Liver (tissue), 9 donors: ENCODE results near the gene TRIM9. TPM values are rescaled to one million over a fixed set of nuclear protein-coding genes. Genes with fewer than 3 reads are reported as not detected.

Source experiments
- DNase-seq: peaks from one replicate; pipeline ENCODE4 v3.0.0-alpha.2; 2017; ENCODE audit warnings: low spot score
- H3K27ac ChIP-seq, 2 donors: one replicate each; pipeline ENCODE4 v1.7.0; 2013; ENCODE audit warnings: inconsistent platforms in 2 of 2, low read length in 2 of 2, control low read depth in 1 of 2, low read depth in 1 of 2, mild to moderate bottlenecking in 1 of 2
- H3K27me3 ChIP-seq, 4 donors: one replicate each; pipeline versions ENCODE4 v1.6.1 to v1.7.0; 2013; ENCODE audit warnings: low read length in 3 of 4, inconsistent platforms in 1 of 4, mild to moderate bottlenecking in 1 of 4, moderate library complexity in 1 of 4; ENCODE audit not compliant: control insufficient read depth in 4 of 4, insufficient read depth in 4 of 4
- H3K36me3 ChIP-seq, 4 donors: one replicate each; pipeline versions ENCODE4 v1.6.1 to v1.7.0; 2013; ENCODE audit warnings: low read length in 3 of 4, mild to moderate bottlenecking in 3 of 4, low read depth in 1 of 4, moderate library complexity in 1 of 4; ENCODE audit not compliant: control insufficient read depth in 4 of 4, insufficient read depth in 3 of 4
- H3K4me1 ChIP-seq, 4 donors: one replicate each; pipeline versions ENCODE4 v1.6.1 to v1.7.0; 2013; ENCODE audit warnings: low read length in 3 of 4, mild to moderate bottlenecking in 3 of 4, moderate library complexity in 1 of 4; ENCODE audit not compliant: control insufficient read depth in 4 of 4, insufficient read depth in 4 of 4
- H3K4me3 ChIP-seq, 3 donors: one replicate each; pipeline versions ENCODE4 v1.6.1 to v1.7.0; 2013; ENCODE audit warnings: low read length in 3 of 3, control low read depth in 1 of 3, low read depth in 1 of 3, mild to moderate bottlenecking in 1 of 3
- H3K9ac ChIP-seq, 2 donors: one replicate each; pipeline ENCODE4 v1.7.0; 2013; ENCODE audit warnings: low read length in 2 of 2, mild to moderate bottlenecking in 2 of 2, moderate library complexity in 2 of 2, control low read depth in 1 of 2, low read depth in 1 of 2
- H3K9me3 ChIP-seq, 4 donors: one replicate each; pipeline versions ENCODE4 v1.6.1 to v1.7.0; 2013; ENCODE audit warnings: low read length in 3 of 4; ENCODE audit not compliant: control insufficient read depth in 4 of 4
- EGR1 ChIP-seq, 2 donors: IDR thresholded peaks; 2 replicates each; pipeline ENCODE4 v1.6.1; 2016 to 2018; ENCODE audit warnings: antibody characterized with exemption in 2 of 2, low read depth in 2 of 2
- FOXA1 ChIP-seq: IDR thresholded peaks from 2 replicates; pipeline ENCODE4 v1.6.1; 2016; ENCODE audit warnings: antibody characterized with exemption
- FOXA2 ChIP-seq: IDR thresholded peaks from 2 replicates; pipeline ENCODE4 v1.6.1; 2016; ENCODE audit warnings: antibody characterized with exemption
- GABPA ChIP-seq, 2 donors: IDR thresholded peaks in 1 of 2; conservative IDR thresholded peaks in 1 of 2; 2 replicates each; pipeline ENCODE4 v1.6.1; 2016; ENCODE audit warnings: antibody characterized with exemption in 2 of 2, mild to moderate bottlenecking in 1 of 2, moderate library complexity in 1 of 2
- HNF4A ChIP-seq, 2 donors: conservative IDR thresholded peaks; 2 replicates each; pipeline ENCODE4 v1.6.1; 2016; ENCODE audit warnings: antibody characterized with exemption in 2 of 2, mild to moderate bottlenecking in 2 of 2
- HNF4G ChIP-seq: IDR thresholded peaks from 2 replicates; pipeline ENCODE4 v1.6.1; 2016; ENCODE audit warnings: antibody characterized with exemption
- NR2F2 ChIP-seq: IDR thresholded peaks from 2 replicates; pipeline ENCODE4 v1.6.1; 2016; ENCODE audit warnings: antibody characterized with exemption
- RAD21 ChIP-seq, 2 donors: IDR thresholded peaks; 2 replicates each; pipeline ENCODE4 v1.6.1; 2016; ENCODE audit warnings: antibody characterized with exemption in 2 of 2, mild to moderate bottlenecking in 2 of 2
- REST ChIP-seq: IDR thresholded peaks from 2 replicates; pipeline ENCODE4 v1.6.1; 2016; ENCODE audit warnings: antibody characterized with exemption, mild to moderate bottlenecking
- RXRA ChIP-seq, 2 donors: IDR thresholded peaks; 2 replicates each; pipeline ENCODE4 v1.6.1; 2017 to 2018; ENCODE audit warnings: antibody characterized with exemption in 2 of 2, mild to moderate bottlenecking in 1 of 2
- SP1 ChIP-seq: IDR thresholded peaks from 2 replicates; pipeline ENCODE4 v1.6.1; 2018; ENCODE audit warnings: antibody characterized with exemption, mild to moderate bottlenecking
- TAF1 ChIP-seq: conservative IDR thresholded peaks from 2 replicates; pipeline ENCODE4 v1.6.1; 2016; ENCODE audit warnings: antibody characterized with exemption, mild to moderate bottlenecking
- YY1 ChIP-seq: IDR thresholded peaks from 2 replicates; pipeline ENCODE4 v1.6.1; 2016; ENCODE audit warnings: antibody characterized with exemption, mild to moderate bottlenecking
- ZBTB33 ChIP-seq: IDR thresholded peaks from 2 replicates; pipeline ENCODE4 v1.6.1; 2016; ENCODE audit warnings: antibody characterized with exemption
- WGBS: extraction: QIAGEN DNeasy Blood & Tissue Kit; methylation state at CpG from one replicate; pipeline ENCODE4 v1.1.7; 2013; 5-methylcytosine and 5-hydroxymethylcytosine counted together
- polyA plus RNA-seq, 2 donors: library from polyadenylated mRNA; stranded (reverse) in 1 of 2; unstranded in 1 of 2; fragments of 200-250 nt in 1 of 2; fragments of >200 nt in 1 of 2; fragmentation: Nextera tagmentation in 1 of 2; extraction: Ambion mirVana in 1 of 2; gene quantifications; one replicate each; pipeline versions ENCODE4 v1.2.1 to v1.2.3, GENCODE V29; 2013 to 2015
- total RNA-seq, 2 donors: library from RNA; depleted of rRNA; stranded (reverse); fragments of >200 nt; gene quantifications; one replicate each; pipeline ENCODE4 v1.2.3, GENCODE V29; 2014
- TF ChIP-seq, protein P1 (sequence below): IDR thresholded peaks from 2 replicates; pipeline ENCODE4 v1.6.1; 2016; ENCODE audit warnings: antibody characterized with exemption
- TF ChIP-seq, protein P2 (sequence below): IDR thresholded peaks from 2 replicates; pipeline ENCODE4 v1.6.1; 2016; ENCODE audit warnings: antibody characterized with exemption
- TF ChIP-seq, protein P3 (sequence below): fragments of 150-350 bp; IDR thresholded peaks from 2 replicates; pipeline ENCODE4 v1.5.1; 2017; ENCODE audit warnings: improper control_type of control experiment, low read depth, low read length; ENCODE audit not compliant: missing input control
- donor health status: healthy.
- donor health status: healthy.
- donor health status: healthy.
- donor health status: healthy.
- donor health status: healthy.

TRIM9 gene
- total and polyA plus RNA-seq, 4 donors: 0.09 to 1.6 (median 0.18) TPM

GRCh38 chr14:51041883-51042282, 53.0 kb downstream of the TRIM9 start:
- TF ChIP-seq HNF4A (conservative IDR thresholded peaks at IDR 0.05) (no peak), NR2F2 (no peak), REST (no peak), RXRA (IDR thresholded peaks at IDR 0.05) (no peak), ZBTB33 (no peak), HNF4G (no peak), FOXA1 (no peak), GABPA (IDR thresholded peaks at IDR 0.05 in 1 of 2, conservative IDR thresholded peaks at IDR 0.05 in 1 of 2) (no peak), FOXA2 (no peak), TAF1 (no peak), RAD21 (IDR thresholded peaks at IDR 0.05) (no peak), EGR1 (IDR thresholded peaks at IDR 0.05; ENCODE audit: low read depth in 2 of 2) (no peak), SP1 (no peak)
- TF ChIP-seq, protein P1, sequence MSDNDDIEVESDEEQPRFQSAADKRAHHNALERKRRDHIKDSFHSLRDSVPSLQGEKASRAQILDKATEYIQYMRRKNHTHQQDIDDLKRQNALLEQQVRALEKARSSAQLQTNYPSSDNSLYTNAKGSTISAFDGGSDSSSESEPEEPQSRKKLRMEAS: no peak
- TF ChIP-seq, protein P2, sequence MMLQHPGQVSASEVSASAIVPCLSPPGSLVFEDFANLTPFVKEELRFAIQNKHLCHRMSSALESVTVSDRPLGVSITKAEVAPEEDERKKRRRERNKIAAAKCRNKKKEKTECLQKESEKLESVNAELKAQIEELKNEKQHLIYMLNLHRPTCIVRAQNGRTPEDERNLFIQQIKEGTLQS: no peak
- TF ChIP-seq, protein P3, sequence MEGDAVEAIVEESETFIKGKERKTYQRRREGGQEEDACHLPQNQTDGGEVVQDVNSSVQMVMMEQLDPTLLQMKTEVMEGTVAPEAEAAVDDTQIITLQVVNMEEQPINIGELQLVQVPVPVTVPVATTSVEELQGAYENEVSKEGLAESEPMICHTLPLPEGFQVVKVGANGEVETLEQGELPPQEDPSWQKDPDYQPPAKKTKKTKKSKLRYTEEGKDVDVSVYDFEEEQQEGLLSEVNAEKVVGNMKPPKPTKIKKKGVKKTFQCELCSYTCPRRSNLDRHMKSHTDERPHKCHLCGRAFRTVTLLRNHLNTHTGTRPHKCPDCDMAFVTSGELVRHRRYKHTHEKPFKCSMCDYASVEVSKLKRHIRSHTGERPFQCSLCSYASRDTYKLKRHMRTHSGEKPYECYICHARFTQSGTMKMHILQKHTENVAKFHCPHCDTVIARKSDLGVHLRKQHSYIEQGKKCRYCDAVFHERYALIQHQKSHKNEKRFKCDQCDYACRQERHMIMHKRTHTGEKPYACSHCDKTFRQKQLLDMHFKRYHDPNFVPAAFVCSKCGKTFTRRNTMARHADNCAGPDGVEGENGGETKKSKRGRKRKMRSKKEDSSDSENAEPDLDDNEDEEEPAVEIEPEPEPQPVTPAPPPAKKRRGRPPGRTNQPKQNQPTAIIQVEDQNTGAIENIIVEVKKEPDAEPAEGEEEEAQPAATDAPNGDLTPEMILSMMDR: no peak

GRCh38 chr14:51041108-51041531, 53.8 kb downstream of the TRIM9 start:
- no peak overlapping the region for H3K4me3 ChIP-seq
- DNase-seq: no peak
- no peaks in the 10 kb centered on the region for H3K27me3 ChIP-seq
- no peak overlapping the region for H3K27ac ChIP-seq
- no peaks in the 10 kb centered on the region for H3K9me3 ChIP-seq
- no peaks in the 10 kb centered on the region for H3K4me1 ChIP-seq
- no peak overlapping the region for H3K9ac ChIP-seq
- H3K36me3 ChIP-seq: no peaks in the 10 kb centered on the region
- 53% methylated on average over 5 of the region's 5 CpGs for WGBS
- TF ChIP-seq REST (no peak), HNF4A (conservative IDR thresholded peaks at IDR 0.05) (no peak), EGR1 (IDR thresholded peaks at IDR 0.05; ENCODE audit: low read depth in 2 of 2) (no peak), SP1 (no peak), RAD21 (IDR thresholded peaks at IDR 0.05) (no peak), ZBTB33 (no peak), RXRA (IDR thresholded peaks at IDR 0.05) (no peak), HNF4G (no peak), YY1 (no peak), NR2F2 (no peak)
- TF ChIP-seq, protein P1: no peak
- TF ChIP-seq, protein P2: no peak

More at GRCh38 chr14:51041883-51042282, 53.0 kb downstream of the TRIM9 start:
- H3K9ac ChIP-seq: no peak overlapping the region
- H3K4me1 ChIP-seq: no peaks in the 10 kb centered on the region
- H3K27me3 ChIP-seq: no peaks in the 10 kb centered on the region
- no peak overlapping the region for H3K27ac ChIP-seq
- DNase-seq: no peak
- 72% methylated on average over 5 of the region's 5 CpGs for WGBS
- no peak overlapping the region for H3K4me3 ChIP-seq
- no peaks in the 10 kb centered on the region for H3K9me3 ChIP-seq
- no peaks in the 10 kb centered on the region for H3K36me3 ChIP-seq
